Activated CD8-positive, alpha-beta memory T cell treated with anti-CD3 and anti-CD28 coated beads for 48 hours (primary cell): Measurements from ENCODE around the gene BEND7.

Experiments used
- DNase-seq, 3 experiments: peaks; one replicate each; pipeline ENCODE4 v3.0.0-alpha.2; 2020; ENCODE audit warnings: low read depth in 2 of 3, low spot score in 2 of 3

BEND7 gene

DNA sequence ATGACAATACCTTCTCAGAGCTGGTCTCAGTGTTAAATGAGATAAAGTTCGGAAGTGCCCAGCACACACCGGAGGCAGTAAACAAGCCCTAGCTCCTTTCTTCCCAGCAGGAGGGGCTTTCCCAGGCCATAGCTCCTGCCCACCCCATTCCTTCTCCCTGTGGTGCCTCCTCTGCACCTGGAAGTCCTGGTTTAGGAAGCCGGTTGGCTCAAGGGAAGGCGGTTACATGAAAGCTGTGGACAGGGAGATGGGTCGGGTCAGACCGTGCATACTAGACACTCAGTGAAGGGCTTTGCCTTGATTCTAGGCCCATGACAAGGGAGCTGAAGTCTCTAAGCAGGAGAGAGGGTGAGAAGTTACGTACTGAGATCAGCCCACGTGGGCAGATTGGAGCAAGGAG lies 8.6 kb downstream of the BEND7 start:
- DNase-seq: no peak

DNA sequence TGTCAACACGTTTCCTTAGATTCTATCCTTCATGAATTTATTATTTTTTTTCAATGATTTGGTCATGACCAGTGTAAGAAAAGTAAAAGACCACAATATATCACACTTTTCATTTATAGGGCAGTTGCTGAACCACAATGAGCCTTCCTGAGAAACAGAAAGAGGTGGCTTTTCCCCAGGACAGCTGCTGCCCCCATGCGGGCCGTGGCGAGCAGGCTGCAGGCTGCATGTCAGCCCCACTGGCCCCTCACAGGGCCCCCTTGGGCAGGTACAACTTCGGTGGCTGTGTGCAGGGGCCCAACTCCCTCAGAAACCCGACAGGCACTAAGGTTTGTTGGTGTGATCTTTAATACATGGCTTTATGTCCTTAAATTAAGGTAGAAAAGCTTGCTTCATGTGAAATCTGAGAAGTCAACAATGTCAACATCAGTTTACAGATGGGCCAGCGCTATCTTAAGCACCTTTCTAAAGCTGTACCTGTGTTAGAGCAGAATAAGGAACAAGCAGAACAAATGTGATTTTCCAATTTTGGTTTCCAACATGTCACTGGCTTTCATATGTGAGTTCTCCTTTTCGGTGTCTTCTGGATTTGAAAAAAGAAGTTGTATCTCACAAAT lies 10.6 kb downstream of the BEND7 start:
- DNase-seq: no peak

DNA sequence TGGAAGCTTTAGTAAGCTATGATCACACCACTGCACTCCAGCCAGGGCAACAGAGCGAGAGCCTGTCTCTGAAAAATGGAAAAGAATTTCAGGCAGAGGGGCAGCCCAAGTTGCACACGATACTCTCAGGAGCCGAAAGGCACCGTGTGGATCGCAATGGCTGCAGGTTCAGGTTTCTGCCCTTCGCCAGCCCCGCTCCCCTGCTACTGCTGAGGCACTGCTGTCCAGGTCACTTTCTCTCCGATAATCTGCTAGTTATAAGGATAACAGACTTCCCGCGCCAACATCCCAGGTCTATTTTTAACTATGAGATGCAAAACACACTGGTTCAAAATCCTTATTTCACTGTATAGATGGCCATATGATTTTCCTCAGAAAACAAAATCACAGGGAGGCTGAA lies 11.1 kb downstream of the BEND7 start:
- DNase-seq: no peak

DNA sequence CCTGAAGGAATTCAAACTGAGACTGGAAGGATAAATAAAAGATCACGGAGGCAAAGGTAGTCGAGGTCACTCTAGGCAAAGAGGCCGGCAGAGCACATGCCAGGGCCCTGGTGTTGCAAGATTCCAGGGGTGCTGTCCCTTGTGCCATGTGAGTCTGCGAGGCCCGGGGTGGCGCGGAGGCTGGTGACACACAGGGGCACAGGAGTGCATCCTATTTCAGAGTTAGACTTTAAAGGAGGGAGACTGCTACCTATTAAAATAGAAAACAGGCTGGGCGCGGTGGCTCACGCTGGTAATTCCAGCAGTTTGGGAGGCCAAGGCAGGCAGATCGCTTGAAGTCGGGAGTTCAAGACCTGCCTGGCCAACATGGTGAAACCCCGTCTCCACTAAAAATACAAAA lies 12.6 kb downstream of the BEND7 start:
- no peak for DNase-seq

DNA sequence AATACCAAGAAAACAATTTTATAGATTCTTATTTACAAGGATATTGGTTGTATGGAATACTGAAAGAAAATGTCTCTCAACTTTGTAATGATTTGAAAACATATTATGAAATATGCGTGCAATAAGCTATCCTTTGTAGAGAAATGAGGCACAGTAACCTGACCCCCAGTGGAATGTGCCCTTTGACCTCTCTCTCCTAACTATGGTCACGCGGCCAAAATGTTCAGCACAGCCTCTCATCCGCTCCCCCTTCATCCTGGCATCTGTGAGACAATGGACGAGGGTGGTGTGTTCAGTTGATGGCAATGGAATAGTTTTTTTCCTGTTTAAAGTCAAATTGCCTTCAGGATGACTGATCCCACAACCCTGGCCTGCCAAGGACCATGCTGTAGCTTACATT lies 13.3 kb downstream of the BEND7 start:
- no peak for DNase-seq

DNA sequence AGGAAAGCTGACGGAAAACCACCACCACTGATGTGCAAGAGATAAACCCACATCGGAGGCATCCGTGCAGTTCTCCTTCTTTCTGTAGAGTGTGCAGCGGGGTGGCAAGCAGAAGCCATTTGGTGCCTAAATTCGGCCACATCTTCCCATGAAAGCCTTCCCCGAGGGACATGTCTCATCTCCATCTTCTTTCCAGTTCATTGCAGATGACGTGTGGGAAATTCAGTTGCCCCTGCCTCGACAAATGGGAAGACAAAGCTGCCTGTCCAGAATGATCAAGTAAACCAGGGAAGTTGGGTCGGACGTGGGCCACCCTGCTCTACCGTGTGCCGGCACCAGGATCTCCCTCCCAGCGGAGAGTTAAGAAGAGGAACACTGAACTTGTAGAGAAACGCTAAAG lies 14.5 kb downstream of the BEND7 start:
- no peak for DNase-seq

DNA sequence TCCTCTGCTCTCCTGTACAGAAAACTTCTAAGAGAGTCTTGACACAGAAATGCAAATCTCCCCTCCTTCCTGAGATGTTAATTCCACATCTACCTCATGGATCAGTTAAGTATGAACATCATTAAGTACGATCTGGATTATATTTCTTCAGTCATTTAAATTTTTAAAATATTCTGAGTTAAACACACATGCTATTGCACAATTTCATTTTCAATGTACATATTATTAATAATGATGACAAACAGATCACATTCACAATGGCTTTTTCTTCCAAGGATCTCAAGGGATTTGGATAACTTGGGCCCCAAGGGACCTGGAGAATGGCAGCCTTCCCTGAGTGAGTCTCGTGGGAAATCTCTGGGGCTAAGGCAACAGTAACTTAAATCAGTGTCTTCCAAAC lies 16.2 kb downstream of the BEND7 start:
- DNase-seq: no peak

DNA sequence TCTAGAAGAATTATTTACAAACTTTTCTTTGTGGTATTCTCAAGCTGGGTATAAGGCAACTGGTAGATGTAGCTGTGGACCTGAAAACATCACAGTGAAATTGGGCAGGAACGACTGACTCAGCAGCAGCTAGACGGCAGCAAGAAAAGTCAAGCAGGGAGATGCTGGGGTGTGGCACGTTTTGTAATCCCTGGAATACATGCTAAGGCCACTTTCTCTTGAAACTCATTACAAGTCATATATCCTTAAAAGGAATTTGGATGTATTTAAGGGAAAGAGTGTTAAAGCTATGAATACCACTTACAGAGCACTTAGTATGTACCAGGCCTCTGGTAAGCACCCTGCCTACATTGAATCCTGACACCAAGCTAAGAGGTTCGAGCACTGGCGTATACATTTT lies 17.4 kb downstream of the BEND7 start:
- DNase-seq: no peak

DNA sequence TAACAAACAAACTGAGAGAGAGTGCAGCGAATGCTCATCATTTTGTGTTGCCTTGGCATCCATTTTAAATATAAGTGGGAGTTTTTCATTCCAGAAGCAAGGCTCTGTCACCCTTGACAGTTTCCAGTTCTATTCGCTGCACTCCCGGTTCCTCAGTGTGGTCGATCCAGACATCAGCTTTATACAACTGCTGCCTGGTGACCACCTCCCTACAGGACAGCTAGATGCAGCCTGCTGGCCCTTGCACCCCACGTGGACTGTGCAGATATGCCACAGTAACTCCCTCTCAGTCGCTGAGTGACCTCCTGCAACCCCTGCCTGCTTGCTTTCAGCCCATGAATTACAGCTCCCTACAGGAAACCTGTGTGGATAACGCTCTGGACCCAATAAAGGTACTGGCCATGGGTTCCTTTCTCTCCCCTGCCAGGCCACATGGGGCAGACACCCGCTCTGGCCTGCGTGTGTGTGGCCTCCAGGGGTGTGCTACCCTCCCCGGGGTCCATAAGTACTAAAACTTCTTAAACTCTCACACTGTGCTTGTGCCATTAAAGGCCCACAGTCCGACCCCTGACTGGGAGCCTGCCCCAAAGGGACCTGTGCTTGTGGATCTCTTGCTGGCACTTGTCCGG lies 23.6 kb downstream of the BEND7 start:
- DNase-seq: no peak

DNA sequence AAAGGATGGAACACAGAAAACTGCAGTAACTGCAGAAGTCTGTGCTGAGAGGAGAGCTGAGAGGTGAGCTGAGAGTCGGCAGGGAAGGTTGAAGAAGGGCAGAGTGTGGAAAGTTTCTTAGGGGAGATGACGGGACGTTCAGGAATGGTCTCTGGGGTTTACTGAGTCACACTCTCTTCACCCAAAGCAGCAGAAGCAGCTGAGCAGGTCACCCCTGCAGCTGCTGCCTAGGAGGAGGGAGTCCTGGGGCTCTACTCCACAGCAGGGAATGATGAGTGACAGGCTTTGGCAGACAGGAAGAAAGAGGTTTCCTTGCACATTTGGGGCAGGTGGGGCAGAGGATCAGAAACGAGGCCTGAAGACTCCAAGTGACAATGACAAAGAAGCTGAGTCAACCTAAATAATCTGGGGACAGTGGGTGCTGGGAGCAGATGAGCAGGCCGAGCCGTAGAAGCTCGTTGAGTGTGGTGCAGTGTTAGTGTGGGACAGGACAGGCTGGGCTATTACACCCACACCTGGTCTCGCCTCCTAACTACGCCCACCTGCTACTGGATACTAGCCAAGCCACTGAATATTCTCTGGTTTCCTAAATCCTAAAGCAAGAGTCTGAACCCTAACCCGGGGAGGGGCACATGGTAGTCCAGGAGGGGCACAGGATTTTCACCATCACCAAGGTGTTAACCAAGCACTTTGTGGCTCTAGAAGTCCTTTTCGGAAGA lies 24.9 kb downstream of the BEND7 start:
- DNase-seq: no peak

DNA sequence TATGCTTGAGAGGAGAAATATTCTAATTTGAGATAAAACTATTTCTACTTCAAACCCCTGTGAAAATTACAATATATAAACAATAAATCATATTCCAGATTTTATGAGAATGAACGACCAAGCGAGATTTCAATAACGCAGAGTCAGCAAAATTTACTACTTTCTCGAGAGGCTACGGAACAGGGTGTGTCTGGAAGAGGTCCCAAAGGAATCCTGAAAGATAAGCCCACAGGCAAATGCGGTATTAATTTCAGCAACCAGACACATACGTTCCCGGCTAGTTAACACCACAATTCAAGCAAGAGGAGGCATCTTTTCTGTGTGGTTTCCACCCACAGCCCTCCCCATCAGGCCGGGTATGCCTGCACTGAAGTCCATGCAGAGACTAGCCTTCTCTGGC lies 26.4 kb downstream of the BEND7 start:
- DNase-seq: no peak

DNA sequence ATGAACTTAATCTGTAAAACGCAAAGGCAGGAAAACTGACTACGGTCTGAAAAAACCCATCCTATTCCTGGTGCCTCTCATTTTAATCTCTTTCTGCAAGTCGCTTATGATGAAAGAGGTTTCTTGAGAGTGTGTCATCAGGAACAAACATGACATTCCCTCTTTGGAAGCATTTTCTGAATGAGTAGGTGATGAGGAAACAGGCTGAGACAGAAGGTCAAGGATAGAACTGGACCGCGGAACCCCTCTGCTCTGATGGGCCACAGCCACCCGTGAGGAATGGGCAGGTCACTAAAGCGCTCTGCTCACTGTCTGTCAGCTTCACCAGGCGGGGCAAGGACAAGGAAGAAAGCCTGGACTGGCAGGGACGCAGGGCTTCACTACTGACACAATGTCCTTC lies 28.6 kb downstream of the BEND7 start:
- DNase-seq: no peak

DNA sequence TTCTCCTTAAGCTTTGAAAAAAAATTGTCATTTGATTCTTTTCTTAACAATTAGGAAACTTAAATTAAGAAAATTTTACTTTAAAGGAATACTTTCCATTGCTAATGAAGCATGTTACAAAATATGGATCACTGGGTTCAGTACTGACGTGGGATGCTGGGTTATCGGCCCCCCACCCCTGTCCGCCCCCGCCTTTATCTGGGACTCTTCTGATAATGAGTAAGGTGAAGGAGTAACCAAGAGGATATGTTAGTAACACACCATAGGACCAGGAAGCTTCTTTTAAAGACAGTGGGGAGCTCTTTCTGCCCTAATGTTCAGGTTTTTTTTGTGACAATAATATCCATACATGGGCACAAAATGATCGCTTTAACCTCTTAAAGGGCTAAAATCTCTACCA lies 29.7 kb downstream of the BEND7 start:
- no peak for DNase-seq

DNA sequence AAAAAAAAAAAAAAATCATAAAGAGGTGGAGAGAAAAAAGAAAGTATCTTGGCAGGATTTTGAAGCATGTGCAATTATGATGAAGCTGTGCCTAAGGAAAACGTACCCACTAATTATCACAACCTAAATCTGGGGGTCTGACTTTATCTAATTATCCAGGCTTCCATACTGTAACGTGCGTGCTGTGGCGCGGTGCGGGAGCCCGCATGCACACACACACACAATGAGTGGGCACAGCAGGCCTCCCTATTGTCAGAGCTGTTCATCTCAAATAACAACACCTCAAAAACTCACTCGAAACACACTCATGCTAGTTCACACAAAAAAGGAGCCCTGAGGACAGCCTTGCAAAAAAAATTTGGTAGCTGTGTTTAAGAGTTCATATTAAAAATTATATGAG lies 31.9 kb downstream of the BEND7 start:
- no peak for DNase-seq

DNA sequence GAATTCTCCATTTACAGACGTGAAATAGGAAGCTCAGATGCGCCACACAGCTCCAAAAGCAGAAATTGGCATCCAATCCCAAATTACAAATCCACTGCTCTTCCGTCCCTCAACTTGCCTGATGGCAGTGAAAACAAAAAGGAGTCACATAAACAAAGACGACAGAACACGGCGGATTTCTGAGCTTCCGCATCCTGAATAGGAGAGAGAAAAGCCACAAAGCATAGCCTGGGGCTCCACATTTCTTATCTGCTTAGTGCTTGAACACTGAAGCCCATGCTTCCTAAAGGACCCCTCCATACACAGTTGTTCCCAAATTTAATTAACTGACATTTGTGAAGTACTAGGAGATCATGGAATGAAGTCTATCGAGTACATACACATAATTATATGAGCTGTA lies 32.6 kb downstream of the BEND7 start:
- DNase-seq: no peak

DNA sequence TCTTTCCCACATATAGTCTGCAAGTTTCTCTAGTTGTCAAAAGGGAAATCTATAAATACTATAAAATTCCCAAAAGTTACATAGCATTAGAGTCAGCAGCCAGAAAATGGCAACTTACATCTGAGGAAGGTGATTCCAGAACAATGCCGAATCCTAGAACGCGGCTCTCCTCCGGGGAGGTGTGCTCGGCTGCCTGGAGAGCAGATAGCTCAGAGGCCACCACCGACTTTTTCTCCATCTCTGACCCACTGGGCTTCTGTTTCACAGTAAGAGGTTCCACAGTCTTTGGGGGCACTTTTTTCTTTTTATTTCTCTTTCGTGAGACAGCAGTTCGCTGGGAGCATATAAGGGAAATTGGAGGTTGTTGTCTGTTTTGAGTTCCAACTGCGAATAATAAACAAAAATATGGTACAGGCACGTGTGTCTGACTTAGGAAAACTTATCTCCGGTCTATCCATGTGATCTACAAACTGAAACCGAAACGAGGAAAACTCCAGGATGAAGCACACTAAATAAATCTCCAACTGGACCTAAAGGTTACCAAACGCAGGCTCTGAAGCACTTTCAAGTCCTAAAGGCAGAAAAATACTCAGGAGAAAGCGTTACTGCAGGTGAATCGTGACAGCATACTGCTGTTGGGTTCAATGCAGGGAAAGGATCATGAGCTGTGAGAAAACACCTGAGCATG lies 36.2 kb downstream of the BEND7 start:
- no peak for DNase-seq

DNA sequence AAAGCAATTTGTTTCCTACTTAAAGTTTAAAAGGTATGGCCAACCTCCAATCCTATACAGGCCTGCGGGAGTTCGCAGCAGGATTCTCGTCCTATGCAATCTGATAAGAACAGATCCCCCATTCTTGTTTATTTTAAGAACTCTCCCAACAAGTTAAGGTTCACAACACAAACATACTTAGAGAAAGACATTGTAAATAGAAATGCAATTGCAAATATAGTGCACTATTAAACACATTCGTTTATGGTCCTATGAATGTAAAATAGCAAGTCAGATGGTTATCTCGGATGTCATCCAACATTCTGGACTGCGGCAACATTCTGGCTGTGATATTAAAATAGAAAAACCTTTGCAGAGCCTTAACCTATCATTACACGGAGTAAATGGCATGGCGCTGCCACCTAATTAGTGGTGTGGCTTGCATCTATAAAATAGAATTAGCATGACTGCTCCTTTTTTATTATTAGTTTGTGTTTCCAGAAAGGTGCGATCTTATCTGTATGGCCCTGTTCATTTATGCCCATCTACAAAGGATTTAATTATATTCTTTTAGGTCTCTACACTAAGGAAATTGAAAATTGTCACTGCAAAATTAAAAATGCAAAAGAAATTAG lies 37.0 kb downstream of the BEND7 start:
- no peak for DNase-seq

DNA sequence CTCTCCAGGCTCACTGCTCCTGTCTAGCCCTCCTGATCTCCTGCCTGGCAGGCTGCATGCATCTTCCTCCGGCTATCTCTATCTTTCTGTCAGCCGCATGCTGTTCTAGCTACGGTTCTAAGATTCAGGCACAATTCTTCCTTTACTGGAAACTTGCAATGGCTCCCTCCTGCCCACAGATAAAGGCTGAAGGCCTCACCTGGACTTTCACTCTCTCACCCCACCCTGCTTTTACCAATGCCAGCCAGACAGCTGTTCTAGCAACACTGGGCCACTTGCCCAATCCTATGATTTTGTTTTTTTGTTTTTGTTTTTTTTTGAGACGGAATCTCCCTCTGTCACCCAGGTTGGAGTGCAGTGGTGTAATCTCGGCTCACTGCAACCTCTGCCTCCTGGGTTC lies 38.3 kb downstream of the BEND7 start:
- DNase-seq: no peak

DNA sequence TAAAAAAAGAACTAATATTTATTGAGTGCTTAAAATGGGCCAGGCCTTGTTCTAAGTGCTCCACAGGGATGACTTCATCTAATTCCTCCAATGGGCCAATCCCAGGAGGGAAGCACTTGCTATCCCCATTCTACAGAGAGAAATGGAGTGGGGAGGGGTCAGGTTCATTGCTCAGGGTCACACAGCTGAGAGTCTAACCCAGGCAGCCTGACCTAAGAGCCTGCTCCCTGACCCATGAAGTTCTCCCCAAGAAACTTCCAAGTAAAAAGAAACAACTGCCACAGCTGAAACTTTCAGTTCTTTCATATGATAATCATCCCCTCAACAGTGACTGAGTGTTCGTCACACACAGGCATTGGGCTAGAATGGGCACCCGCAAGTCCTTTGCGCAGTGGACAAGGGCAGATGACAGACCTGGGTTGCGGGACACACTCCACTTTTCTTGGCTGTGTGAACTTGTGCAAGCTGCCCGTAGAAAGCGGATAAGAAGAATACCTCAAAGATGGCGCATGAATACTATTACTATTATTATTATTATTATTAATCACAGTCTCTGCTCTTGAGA lies 39.7 kb downstream of the BEND7 start:
- no peak for DNase-seq

DNA sequence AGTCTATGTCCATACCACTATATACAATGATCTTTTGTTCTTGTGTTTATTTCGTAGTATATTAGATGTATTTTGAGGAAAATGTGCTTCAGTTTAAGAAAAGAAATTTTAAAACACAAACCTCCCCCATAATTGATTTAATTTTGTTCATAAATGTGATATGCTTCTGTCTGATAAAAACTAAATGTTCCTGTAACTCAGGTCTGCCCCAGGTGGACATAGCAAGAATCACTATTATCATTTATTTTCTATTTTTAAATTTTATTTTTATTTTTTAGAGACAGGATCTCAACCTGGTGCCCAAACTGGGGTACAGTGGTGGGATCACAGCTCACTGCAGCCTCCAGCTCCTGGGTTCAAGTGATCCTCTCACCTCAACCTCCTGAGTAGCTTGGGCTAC lies 43.2 kb downstream of the BEND7 start:
- no peak for DNase-seq

DNA sequence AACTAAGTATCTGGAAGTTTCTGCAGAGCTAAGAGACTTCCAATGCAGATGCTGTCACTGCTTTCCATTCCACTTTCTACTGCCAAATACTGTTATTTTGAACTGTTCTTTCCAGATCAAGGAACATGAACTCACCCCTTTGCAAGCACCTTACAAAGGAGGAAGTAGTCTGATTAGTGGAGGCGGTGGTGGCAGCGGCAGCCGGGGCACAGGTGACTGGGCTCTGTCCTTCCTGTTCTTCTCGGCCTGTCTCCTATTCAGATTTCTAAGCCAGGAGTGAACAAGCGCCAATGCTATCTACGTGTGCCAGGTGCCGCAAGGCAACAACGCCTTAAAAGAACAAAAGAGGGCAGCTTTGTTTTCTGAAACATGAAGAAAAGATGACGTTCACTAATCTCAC lies 44.9 kb downstream of the BEND7 start:
- DNase-seq: no peak

DNA sequence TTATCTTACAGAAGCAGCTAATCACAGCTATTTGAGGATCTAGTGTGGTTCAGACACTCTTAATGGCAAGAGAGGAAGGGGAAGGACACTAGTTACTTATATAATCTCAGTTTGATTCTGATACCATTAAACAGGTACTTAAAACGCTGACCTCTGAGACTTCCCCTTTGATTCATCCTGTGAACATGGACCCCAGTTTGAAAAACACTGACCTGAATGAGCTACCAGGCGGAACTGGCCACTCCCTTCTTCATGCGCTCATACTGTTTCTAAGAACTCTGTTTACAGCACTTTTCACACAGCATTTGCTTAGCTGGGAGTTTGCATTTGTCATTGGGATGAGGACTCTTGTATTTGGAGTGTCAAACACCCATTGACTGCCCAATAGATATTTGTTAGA lies 45.7 kb downstream of the BEND7 start:
- no peak for DNase-seq
